Hepatocyte (in vitro differentiated cells): ENCODE measurements around the gene FILIP1L.

Source experiments
- EZH2 ChIP-seq: fragments of 200-600 bp; sonication (generic); IDR thresholded peaks from 2 replicates; pipeline ENCODE4 v1.6.1; 2016; ENCODE audit warnings: antibody characterized with exemption, mild to moderate bottlenecking, borderline replicate concordance
- TF ChIP-seq, protein P1 (sequence below): fragments of 200-600 bp; sonication (generic); IDR thresholded peaks from 2 replicates; pipeline ENCODE4 v1.5.1; 2016; ENCODE audit warnings: antibody characterized with exemption, mild to moderate bottlenecking; ENCODE audit not compliant: poor library complexity

DNA sequence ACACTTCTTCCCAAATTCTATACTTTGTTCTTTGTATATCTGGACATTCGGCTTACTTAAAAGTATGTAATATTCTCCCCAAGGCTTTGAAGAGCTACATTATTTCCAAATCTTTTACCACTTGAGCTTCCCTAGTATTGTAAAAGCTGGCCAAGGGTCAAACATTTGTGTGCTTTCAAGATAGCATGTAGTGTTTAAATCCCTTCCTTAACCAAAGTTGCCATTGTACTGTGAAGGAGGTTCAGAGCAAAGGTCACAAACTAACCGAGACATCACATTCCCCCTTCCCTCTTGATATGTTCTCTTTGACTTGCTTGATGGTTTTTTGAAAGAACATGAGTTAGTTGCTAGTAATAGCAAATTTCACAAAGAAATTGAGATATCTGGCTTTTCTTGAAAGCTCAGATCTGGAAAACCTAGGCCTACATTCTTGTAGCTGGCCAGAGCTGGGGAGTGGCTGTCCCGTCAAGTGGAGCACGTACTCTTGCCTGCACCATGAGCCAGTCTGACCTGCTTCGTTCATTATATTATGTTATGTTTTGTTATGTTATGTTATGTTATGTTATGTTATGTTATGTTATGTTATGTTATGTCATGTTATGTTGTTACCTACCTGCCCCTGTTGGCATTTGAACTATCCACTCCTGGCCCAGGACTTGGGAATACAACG is 60.2 kb downstream of the FILIP1L start:
- TF ChIP-seq, protein P1, sequence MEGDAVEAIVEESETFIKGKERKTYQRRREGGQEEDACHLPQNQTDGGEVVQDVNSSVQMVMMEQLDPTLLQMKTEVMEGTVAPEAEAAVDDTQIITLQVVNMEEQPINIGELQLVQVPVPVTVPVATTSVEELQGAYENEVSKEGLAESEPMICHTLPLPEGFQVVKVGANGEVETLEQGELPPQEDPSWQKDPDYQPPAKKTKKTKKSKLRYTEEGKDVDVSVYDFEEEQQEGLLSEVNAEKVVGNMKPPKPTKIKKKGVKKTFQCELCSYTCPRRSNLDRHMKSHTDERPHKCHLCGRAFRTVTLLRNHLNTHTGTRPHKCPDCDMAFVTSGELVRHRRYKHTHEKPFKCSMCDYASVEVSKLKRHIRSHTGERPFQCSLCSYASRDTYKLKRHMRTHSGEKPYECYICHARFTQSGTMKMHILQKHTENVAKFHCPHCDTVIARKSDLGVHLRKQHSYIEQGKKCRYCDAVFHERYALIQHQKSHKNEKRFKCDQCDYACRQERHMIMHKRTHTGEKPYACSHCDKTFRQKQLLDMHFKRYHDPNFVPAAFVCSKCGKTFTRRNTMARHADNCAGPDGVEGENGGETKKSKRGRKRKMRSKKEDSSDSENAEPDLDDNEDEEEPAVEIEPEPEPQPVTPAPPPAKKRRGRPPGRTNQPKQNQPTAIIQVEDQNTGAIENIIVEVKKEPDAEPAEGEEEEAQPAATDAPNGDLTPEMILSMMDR: no peak
- no peak for TF ChIP-seq EZH2
